ENCODE data around the gene EFNA3.

The EFNA3 gene

GRCh38 chr1:155048449-155049334 lies 29.9 kb upstream of the EFNA3 start:
- no peak for DNase-seq (ENCODE audit: low spot score)

- DNase-seq (ENCODE audit: low spot score), result no peak
Measured at GRCh38 chr1:155049651-155050559, 28.7 kb upstream of the EFNA3 start.

GRCh38 chr1:155050560-155051341 lies 27.9 kb upstream of the EFNA3 start, which contains the start of gene ADAM15:
Gene ADAM15, plus strand, starts transcription at chr1:155051316. Its CDS starts 71 bp downstream, at chr1:155051387.
- DNase-seq (ENCODE audit: low spot score), result peak; percentile 100

GRCh38 chr1:155051342-155051776 lies 27.3 kb upstream of the EFNA3 start:
- no peak for DNase-seq (ENCODE audit: low spot score)

- peak; percentile 73 for DNase-seq (ENCODE audit: low spot score)
Measured at GRCh38 chr1:155051777-155052398, 26.7 kb upstream of the EFNA3 start.

GRCh38 chr1:155052439-155053395 lies 25.9 kb upstream of the EFNA3 start:
- no peak for DNase-seq (ENCODE audit: low spot score)

- DNase-seq (ENCODE audit: low spot score), result no peak
Measured at GRCh38 chr1:155053531-155054105, 25.0 kb upstream of the EFNA3 start.

GRCh38 chr1:155057104-155057503 lies 21.5 kb upstream of the EFNA3 start:
- DNase-seq (ENCODE audit: low spot score), result no peak

GRCh38 chr1:155057788-155058211 lies 20.8 kb upstream of the EFNA3 start:
- no peak for DNase-seq (ENCODE audit: low spot score)

- no peak for DNase-seq (ENCODE audit: low spot score)
Measured at GRCh38 chr1:155060736-155061135, 17.9 kb upstream of the EFNA3 start.

- peak; percentile 92 for DNase-seq (ENCODE audit: low spot score)
Measured at GRCh38 chr1:155061381-155062150, 17.1 kb upstream of the EFNA3 start.

GRCh38 chr1:155062151-155062686 lies 16.4 kb upstream of the EFNA3 start:
- DNase-seq (ENCODE audit: low spot score), result peak; percentile 67

GRCh38 chr1:155062702-155063411 lies 15.8 kb upstream of the EFNA3 start:
- peak; percentile 93 for DNase-seq (ENCODE audit: low spot score)

- DNase-seq (ENCODE audit: low spot score), result peak; percentile 85
Measured at GRCh38 chr1:155063550-155064110, 15.0 kb upstream of the EFNA3 start, which contains the start of gene EFNA4. Gene EFNA4, plus strand, starts transcription at chr1:155063740. Its CDS starts 84 bp downstream, at chr1:155063824.

GRCh38 chr1:155064111-155064831 lies 14.4 kb upstream of the EFNA3 start:
- DNase-seq (ENCODE audit: low spot score), result no peak

GRCh38 chr1:155064832-155065429 lies 13.7 kb upstream of the EFNA3 start:
- no peak for DNase-seq (ENCODE audit: low spot score)

All from D341Med (cell line).